GM12878 (cell line): Measurements from ENCODE around the gene PRKN. TPM values are rescaled to one million over a fixed set of nuclear protein-coding genes. Genes with fewer than 3 reads are reported as not detected.

Experiments used
- ATAC-seq: fragments of 200-7000 bp; cut with Tn5 transposase; 3 replicates; pipeline ENCODE4 v1.9.1; 2020; ENCODE audit warnings: mild to moderate bottlenecking, moderate library complexity
- BruUV-seq: library from RNA; stranded (reverse); fragments of 400-500 nt; replicated peaks from 2 replicates; lab custom pipeline; 2021; lab: Mats Ljungman, UMichigan
- CTCF ChIA-PET: fragments of 300-600 bp; sonication (Branson Sonifier 250); formaldehyde crosslinking; extraction: SDS; loops from one replicate; lab custom pipeline; 2021; ENCODE audit warnings: inconsistent platforms; lab: Yijun Ruan, JAX
- POLR2A ChIA-PET: fragments of 350-600 bp; formaldehyde crosslinking; extraction: SDS; loops from one replicate; lab custom pipeline; 2021; ENCODE audit warnings: inconsistent platforms; lab: Charles Lee
- RAD21 ChIA-PET: fragments of 300-600 bp; sonication (Branson Sonifier 250); formaldehyde crosslinking; loops from one replicate; lab custom pipeline; 2023; ENCODE audit warnings: antibody characterized with exemption; ENCODE audit not compliant: unreplicated experiment; lab: Charles Lee
- SMC1A ChIA-PET: fragments of 300-600 bp; sonication (Branson Sonifier 250); formaldehyde crosslinking; loops from one replicate; lab custom pipeline; 2023; ENCODE audit not compliant: unreplicated experiment, uncharacterized antibody; lab: Charles Lee
- DNase-seq: peaks from one replicate; pipeline ENCODE4 v3.0.0-alpha.2; 2011; ENCODE audit warnings: low read depth, low spot score
- FAIRE-seq: peaks from 3 replicates; lab custom pipeline; 2011; peaks lifted over from hg19 to GRCh38; lab: Jason Lieb, UNC
- H2AFZ ChIP-seq: 2 replicates; pipeline ENCODE4 v1.6.0; 2011; ENCODE audit warnings: low read depth, low read length, control low read depth; ENCODE audit not compliant: control insufficient read depth
- H3K27ac ChIP-seq: 2 replicates; pipeline ENCODE4 v1.5.1; 2011; ENCODE audit warnings: control low read depth; ENCODE audit not compliant: control insufficient read depth, insufficient read depth
- H3K27me3 ChIP-seq, 2 experiments: replicated peaks in 1 of 2; 2 replicates each; pipeline versions ENCODE4 v1.6.0 to v1.6.1; 2011; ENCODE audit warnings: low read length in 1 of 2; ENCODE audit not compliant: control insufficient read depth in 2 of 2, insufficient read depth in 2 of 2
- H3K36me3 ChIP-seq, 2 experiments: 2 replicates each; pipeline ENCODE4 v1.5.1; 2011; ENCODE audit warnings: low read length in 1 of 2; ENCODE audit not compliant: control insufficient read depth in 2 of 2, insufficient read depth in 2 of 2
- H3K4me1 ChIP-seq: 2 replicates; pipeline ENCODE4 v1.6.1; 2011; ENCODE audit warnings: mild to moderate bottlenecking, low read length, moderate library complexity, mixed read lengths; ENCODE audit not compliant: control insufficient read depth, insufficient read depth
- H3K4me2 ChIP-seq: 2 replicates; pipeline ENCODE4 v1.6.0; 2011; ENCODE audit warnings: control low read depth; ENCODE audit not compliant: control insufficient read depth, insufficient read depth
- H3K4me3 ChIP-seq: fragments of 200-600 bp; sonication (generic); 2 replicates; pipeline ENCODE4 v1.5.1; 2016
- H3K79me2 ChIP-seq: 2 replicates; pipeline ENCODE4 v1.6.0; 2011; ENCODE audit warnings: low read length; ENCODE audit not compliant: control insufficient read depth, insufficient read depth
- H3K9ac ChIP-seq: 2 replicates; pipeline ENCODE4 v1.8.0; 2011; ENCODE audit warnings: low read length, control low read depth, mixed read lengths; ENCODE audit not compliant: control insufficient read depth, insufficient read depth
- H3K9me3 ChIP-seq: replicated peaks from 3 replicates; pipeline ENCODE4 v1.5.1; 2011; ENCODE audit warnings: mild to moderate bottlenecking, low read length; ENCODE audit not compliant: control insufficient read depth, insufficient read depth
- H4K20me1 ChIP-seq: 2 replicates; pipeline ENCODE4 v1.6.0; 2011; ENCODE audit not compliant: control insufficient read depth, insufficient read depth
- BMI1 ChIP-seq: fragments of 450-650 bp; IDR thresholded peaks from 2 replicates; pipeline ENCODE4 v1.6.1; 2016; ENCODE audit warnings: mild to moderate bottlenecking, moderate library complexity, borderline replicate concordance
- CHD2 ChIP-seq: IDR thresholded peaks from 2 replicates; pipeline ENCODE4 v1.6.1; 2011; ENCODE audit warnings: low read depth, low read length, improper control_type of control experiment, borderline replicate concordance
- DPF2 ChIP-seq: fragments of 450-650 bp; IDR thresholded peaks from 2 replicates; pipeline ENCODE4 v1.6.1; 2017; ENCODE audit warnings: mild to moderate bottlenecking
- EP300 ChIP-seq, 2 experiments: fragments of 150-350 bp in 1 of 2; IDR thresholded peaks; 2 replicates each; pipeline ENCODE4 v1.6.1; 2011 to 2012; ENCODE audit warnings: low read depth in 2 of 2, low read length in 2 of 2, borderline replicate concordance in 1 of 2, improper control_type of control experiment in 1 of 2, inconsistent platforms in 1 of 2; ENCODE audit not compliant: control insufficient read depth in 1 of 2
- GABPA ChIP-seq: IDR thresholded peaks from 2 replicates; pipeline ENCODE4 v1.6.1; 2014; ENCODE audit warnings: antibody characterized with exemption, low read depth, mild to moderate bottlenecking, inconsistent platforms
- MAX ChIP-seq: IDR thresholded peaks from 2 replicates; pipeline ENCODE4 v1.6.1; 2012; ENCODE audit warnings: low read depth, low read length, improper control_type of control experiment
- POU2F2 ChIP-seq: IDR thresholded peaks from 3 replicates; pipeline ENCODE4 v1.6.1; 2011; ENCODE audit warnings: low read depth, mild to moderate bottlenecking, low read length, borderline replicate concordance
- RBBP5 ChIP-seq: fragments of 200-600 bp; sonication (generic); conservative IDR thresholded peaks from 2 replicates; pipeline ENCODE4 v1.6.1; 2016
- RUNX3 ChIP-seq: IDR thresholded peaks from 2 replicates; pipeline ENCODE4 v1.6.1; 2012; ENCODE audit warnings: low read length, inconsistent platforms
- SIN3A ChIP-seq: IDR thresholded peaks from 2 replicates; pipeline ENCODE4 v1.6.1; 2012; ENCODE audit warnings: low read depth, low read length, improper control_type of control experiment
- TARDBP ChIP-seq: IDR thresholded peaks from 2 replicates; pipeline ENCODE4 v1.6.1; 2016; ENCODE audit warnings: borderline replicate concordance
- WGBS: methylation state at CpG from one replicate; pipeline ENCODE4 v1.1.6; 2016; ENCODE audit warnings: low lambda C conversion rate; ENCODE audit not compliant: insufficient replicate concordance, insufficient coverage; ENCODE audit errors: missing lambda C conversion rate; 5-methylcytosine and 5-hydroxymethylcytosine counted together
- in situ Hi-C: fragments of 300-500 bp; cut with MboI; formaldehyde crosslinking; loops from 9 replicates; pipeline ENCODE4 v1.14.3; 2018; ENCODE audit warnings: mixed read lengths
- intact Hi-C: fragments of 100-400 bp; cut with micrococcal nuclease; formaldehyde crosslinking; loops from one replicate; pipeline ENCODE4 v1.14.2; 2022; ENCODE audit not compliant: unreplicated experiment
- polyA plus RNA-seq, 11 experiments: library from polyadenylated mRNA; depleted of rRNA in 4 of 11; unstranded in 6 of 11; stranded (reverse) in 5 of 11; fragments of >200 nt; fragmentation: Nextera tagmentation in 4 of 11; fragmentation: Illumina TruSeq in 1 of 11; extraction: Ambion mirVana in 4 of 11; extraction: Trizol in 1 of 11; gene quantifications; 1 replicate in 1 of 11; 2 replicates in 10 of 11; pipeline versions ENCODE4 v1.2.1 to v1.2.3, GENCODE V29; 2011 to 2016; ENCODE audit warnings: inconsistent platforms in 2 of 11, missing spikeins in 2 of 11, low read depth in 1 of 11
- total RNA-seq, 4 experiments: library from RNA; depleted of rRNA in 3 of 4; stranded (reverse); fragments of >200 nt in 3 of 4; fragmentation: Illumina TruSeq in 1 of 4; extraction: Trizol in 1 of 4; gene quantifications; 2 replicates each; pipeline versions ENCODE4 v1.2.1 to v1.2.3, GENCODE V29; 2013 to 2021

Gene PRKN
- total and polyA plus RNA-seq, 10 of the 15 experiments (the other 5 are each of a cell fraction or from before 2014, with no cell fraction given), result 0.06 to 0.09 TPM; not detected in 8

GRCh38 chr6:162448294-162448693, 279.3 kb downstream of the PRKN start (continued):
- TF ChIP-seq POU2F2, result no peak
- TF ChIP-seq RUNX3, result no peak
- TF ChIP-seq GABPA, result no peak
- no peak for TF ChIP-seq CHD2
- TF ChIP-seq, all 136 proteins: peak for 0

GRCh38 chr6:162443101-162443500, 284.5 kb downstream of the PRKN start:
- Histone ChIP-seq H3K27ac (no peak overlapping the region), H3K79me2 (no peaks in the 10 kb centered on the region), H3K36me3 (no peaks in the 10 kb centered on the region), H3K4me3 (no peak overlapping the region), H4K20me1 (no peaks in the 10 kb centered on the region)
- SMC1A ChIA-PET, result no interaction called here
- ATAC-seq (no peak), FAIRE-seq (no peak)
- in situ Hi-C loops, result no loop called here
- CTCF ChIA-PET, result no interaction called here
- RAD21 ChIA-PET, result no interaction called here
- no TSS peak for BruUV-seq
- TF ChIP-seq SIN3A, result no peak
- no peak for TF ChIP-seq TARDBP
- TF ChIP-seq DPF2, result no peak
- TF ChIP-seq MAX, result no peak
- TF ChIP-seq EP300 (IDR thresholded peaks at IDR 0.05; ENCODE audit: borderline replicate concordance in 1 of 2, control insufficient read depth in 1 of 2, low read depth in 2 of 2, low read length in 2 of 2), result no peak
- no peak for TF ChIP-seq BMI1
- no peak for TF ChIP-seq RBBP5
- TF ChIP-seq, all 136 proteins: peak for 0
- no peak for DNase-seq
- Histone ChIP-seq H3K4me1 (no peaks in the 10 kb centered on the region), H3K27me3 (no peaks in the 10 kb centered on the region), H3K4me2 (no peak overlapping the region), H3K9me3 (no peaks in the 10 kb centered on the region), H2AFZ (no peak overlapping the region), H3K9ac (no peak overlapping the region)
- WGBS, result 69% methylated on average over 8 of the region's 10 CpGs
- intact Hi-C loops, result no loop called here
- POLR2A ChIA-PET, result no interaction called here
